SK-N-SH (cell line): ENCODE results near the gene SORBS1. TPM values are rescaled to one million over a fixed set of nuclear protein-coding genes. Genes with fewer than 3 reads are reported as not detected.
A peak's percentile ranks its signal among the peaks of the same experiment; 100 is the strongest.

Experiments used
- CTCF ChIA-PET: fragments of 300-600, 350-600 bp; formaldehyde crosslinking; extraction: SDS; loops from one replicate; lab custom pipeline; 2021; lab: Yijun Ruan, JAX
- POLR2A ChIA-PET: fragments of 350-600 bp; sonication (Branson Sonifier 250); formaldehyde crosslinking; extraction: SDS; loops from one replicate; lab custom pipeline; 2020; ENCODE audit warnings: antibody characterized with exemption, inconsistent platforms; lab: Yijun Ruan, JAX
- DNase-seq: peaks from one replicate; pipeline ENCODE4 v3.0.0; 2012
- H2AFZ ChIP-seq: fragments of 200-600 bp; sonication (generic); 2 replicates; pipeline ENCODE4 v1.8.1; 2016; ENCODE audit warnings: antibody characterized with exemption, mild to moderate bottlenecking, low read depth
- H3F3A ChIP-seq: fragments of 200-600 bp; sonication (generic); replicated peaks from 2 replicates; pipeline ENCODE3; 2016; ENCODE audit warnings: antibody characterized with exemption, mild to moderate bottlenecking; ENCODE audit not compliant: insufficient read depth
- H3K27ac ChIP-seq, 2 experiments: fragments of 200-500 bp in 1 of 2; fragments of 200-600 bp in 1 of 2; sonication (Bioruptor generic) in 1 of 2; sonication (generic), shearing (Covaris generic) in 1 of 2; 2 replicates each; pipeline versions ENCODE4 v1.5.1 to v1.6.1; 2014 to 2016; ENCODE audit warnings: low read depth in 2 of 2, inconsistent platforms in 1 of 2, low read length in 1 of 2, mild to moderate bottlenecking in 1 of 2, mixed read lengths in 1 of 2
- H3K27me3 ChIP-seq: fragments of 200-600 bp; sonication (generic), shearing (Covaris generic); 2 replicates; pipeline ENCODE4 v1.6.1; 2016; ENCODE audit warnings: mixed run types; ENCODE audit not compliant: insufficient read depth
- H3K36me3 ChIP-seq, 2 experiments: fragments of 200-500 bp in 1 of 2; fragments of 200-600 bp in 1 of 2; sonication (Bioruptor generic) in 1 of 2; sonication (generic) in 1 of 2; replicated peaks in 1 of 2; 2 replicates each; pipeline versions ENCODE3 to v1.5.1; 2014 to 2016; ENCODE audit warnings: low read length in 1 of 2, mild to moderate bottlenecking in 1 of 2; ENCODE audit not compliant: insufficient read depth in 2 of 2, control insufficient read depth in 1 of 2
- H3K4me1 ChIP-seq, 2 experiments: fragments of 200-500 bp in 1 of 2; fragments of 200-600 bp in 1 of 2; sonication (Bioruptor generic) in 1 of 2; sonication (generic), shearing (Covaris generic) in 1 of 2; 2 replicates each; pipeline versions ENCODE4 v1.5.1 to v1.6.1; 2014 to 2016; ENCODE audit warnings: low read depth in 1 of 2, low read length in 1 of 2, mixed run types in 1 of 2; ENCODE audit not compliant: insufficient read depth in 2 of 2, control insufficient read depth in 1 of 2
- H3K4me2 ChIP-seq: fragments of 200-600 bp; sonication (generic), shearing (Covaris generic); 2 replicates; pipeline ENCODE4 v1.6.1; 2017; ENCODE audit warnings: mixed run types
- H3K4me3 ChIP-seq, 2 experiments: fragments of 200-500 bp in 1 of 2; fragments of 200-600 bp in 1 of 2; sonication (Bioruptor generic) in 1 of 2; sonication (generic), shearing (Covaris generic) in 1 of 2; 2 replicates each; pipeline versions ENCODE4 v1.5.1 to v1.8.1; 2014 to 2016; ENCODE audit warnings: low read depth in 2 of 2, inconsistent platforms in 1 of 2, low read length in 1 of 2, mild to moderate bottlenecking in 1 of 2, mixed read lengths in 1 of 2, moderate library complexity in 1 of 2
- H3K79me2 ChIP-seq: fragments of 200-600 bp; sonication (generic); 2 replicates; pipeline ENCODE4 v1.8.1; 2017; ENCODE audit warnings: mild to moderate bottlenecking; ENCODE audit not compliant: insufficient read depth
- H3K9ac ChIP-seq: fragments of 200-600 bp; sonication (generic); 2 replicates; pipeline ENCODE4 v1.6.1; 2017; ENCODE audit warnings: mixed run types
- H3K9me2 ChIP-seq: fragments of 200-600 bp; sonication (generic); 2 replicates; pipeline ENCODE4 v1.6.1; 2017; ENCODE audit warnings: mixed run types
- H3K9me3 ChIP-seq: fragments of 200-600 bp; sonication (generic); 2 replicates; pipeline ENCODE4 v1.6.1; 2017; ENCODE audit warnings: mixed run types, mild to moderate bottlenecking, moderate library complexity
- H4K20me1 ChIP-seq: fragments of 200-600 bp; sonication (generic); 2 replicates; pipeline ENCODE4 v1.6.1; 2017; ENCODE audit warnings: mild to moderate bottlenecking, mixed run types; ENCODE audit not compliant: insufficient read depth
- EP300 ChIP-seq, 2 experiments: IDR thresholded peaks; 2 replicates each; pipeline versions ENCODE4 v1.4.0 to v1.6.1; 2012; ENCODE audit warnings: borderline replicate concordance in 1 of 2, low read depth in 1 of 2, low read length in 1 of 2
- FOXJ3 ChIP-seq: sonication (generic); formaldehyde crosslinking; IDR thresholded peaks from 2 replicates; pipeline ENCODE4 v1.5.1; 2020; ENCODE audit warnings: mild to moderate bottlenecking, missing genetic modification reagents
- GATA2 ChIP-seq: sonication (generic); formaldehyde crosslinking; IDR thresholded peaks from 2 replicates; pipeline ENCODE4 v1.5.0; 2020; ENCODE audit warnings: mild to moderate bottlenecking, missing genetic modification reagents
- IRF3 ChIP-seq: fragments of 150-350 bp; IDR thresholded peaks from 2 replicates; pipeline ENCODE4 v1.6.1; 2016; ENCODE audit warnings: mild to moderate bottlenecking, low read depth, low read length
- JUND ChIP-seq: IDR thresholded peaks from 2 replicates; pipeline ENCODE4 v1.4.0; 2012
- NRF1 ChIP-seq: IDR thresholded peaks from 2 replicates; pipeline ENCODE4 v1.6.1; 2012; ENCODE audit warnings: low read depth, mild to moderate bottlenecking, low read length
- POLR2AphosphoS5 ChIP-seq: IDR thresholded peaks from 2 replicates; pipeline ENCODE4 v1.6.1; 2012; ENCODE audit warnings: low read depth, low read length
- REST ChIP-seq: IDR thresholded peaks from 2 replicates; pipeline ENCODE4 v1.6.1; 2012; ENCODE audit warnings: mild to moderate bottlenecking, low read depth, low read length, moderate library complexity
- RXRA ChIP-seq: IDR thresholded peaks from 2 replicates; pipeline ENCODE4 v1.4.0; 2012; ENCODE audit warnings: low read depth, mild to moderate bottlenecking, borderline replicate concordance
- SMC3 ChIP-seq: IDR thresholded peaks from 2 replicates; pipeline ENCODE4 v1.6.1; 2012; ENCODE audit warnings: low read depth, low read length, improper control_type of control experiment
- TCF12 ChIP-seq: IDR thresholded peaks from 2 replicates; pipeline ENCODE4 v1.4.0; 2012
- TEAD4 ChIP-seq: IDR thresholded peaks from 2 replicates; pipeline ENCODE4 v1.4.0; 2012; ENCODE audit warnings: mild to moderate bottlenecking, borderline replicate concordance; ENCODE audit not compliant: insufficient read depth
- WGBS: methylation state at CpG from one replicate; pipeline ENCODE4 v1.1.6; 2017; ENCODE audit warnings: low lambda C conversion rate; 5-methylcytosine and 5-hydroxymethylcytosine counted together
- polyA plus RNA-seq, 3 experiments: library from polyadenylated mRNA; depleted of rRNA; stranded (reverse); fragments of >200 nt; gene quantifications; 2 replicates each; pipeline ENCODE4 v1.2.3, GENCODE V29; 2012

Gene SORBS1
- polyA plus RNA-seq, 1 of the 3 experiments (the other 2 are of a cell fraction): 0.36 TPM

GRCh38 chr10:95413588-95413987 lies 147.6 kb downstream of the SORBS1 start (continued):
- TF ChIP-seq REST (no peak), TEAD4 (no peak), GATA2 (CRISPR knock-in tag) (no peak), POLR2AphosphoS5 (no peak), FOXJ3 (CRISPR knock-in tag) (no peak), JUND (no peak), SMC3 (no peak), EP300 (IDR thresholded peaks at IDR 0.05; ENCODE audit: borderline replicate concordance in 1 of 2, low read depth in 1 of 2, low read length in 1 of 2) (no peak), RXRA (no peak), TCF12 (no peak)
- TF ChIP-seq, all 33 proteins: peak for 0

- no peak overlapping the region for H3K4me2 ChIP-seq
- POLR2A ChIA-PET: no interaction called here
- no peaks in the 10 kb centered on the region for H3K9me3 ChIP-seq
- no peaks in the 10 kb centered on the region for H3K9me2 ChIP-seq
- WGBS: 48% methylated on average over 4 of the region's 4 CpGs
- no peak overlapping the region for H3K9ac ChIP-seq
- H4K20me1 ChIP-seq: no peaks in the 10 kb centered on the region
- no peak overlapping the region for H3K27ac ChIP-seq
- H3F3A ChIP-seq: no peaks in the 10 kb centered on the region
- no peaks in the 10 kb centered on the region for H3K36me3 ChIP-seq
- DNase-seq: no peak
- CTCF ChIA-PET: interaction anchor here (1.4 to 6.0 kb wide), 3 partner anchors 12 to 37 kb away, joined by 3 to 35 read pairs (median 17); no protein-coding TSS in a partner anchor
- H3K4me1 ChIP-seq: peaks cover 0 to 6% of the 10 kb centered on the region in 2 experiments; a peak in 1 of 4 replicates
- H3K4me3 ChIP-seq: no peak overlapping the region
- H2AFZ ChIP-seq: no peak overlapping the region
- H3K27me3 ChIP-seq: no peaks in the 10 kb centered on the region
- TF ChIP-seq IRF3: no peak
- TF ChIP-seq NRF1: no peak
- peak; percentile 83 for TF ChIP-seq REST
- TF ChIP-seq, all 33 proteins: peak for 1
- no peaks in the 10 kb centered on the region for H3K79me2 ChIP-seq
Measured at GRCh38 chr10:95411635-95412034, 149.5 kb downstream of the SORBS1 start.
